ENCODE data around the gene DTNA. TPM values are rescaled to one million over a fixed set of nuclear protein-coding genes. Genes with fewer than 3 reads are reported as not detected.
A peak's percentile ranks its signal among the peaks of the same experiment; 100 is the strongest.

Gene DTNA
- total RNA-seq, 1 experiment from 2014 or later, result 9.6 TPM

- TF ChIP-seq RAD21 (IDR thresholded peaks at IDR 0.05; ENCODE audit: low read depth), result peak; percentile 42; the same call in 1 of the 2 replicates
These were observed 99.5 kb downstream of the DTNA start (continued) for GRCh38 chr18:34809451-34810072.

- H2AFZ ChIP-seq (ENCODE audit: low read depth, low read length, poor library complexity, severe bottlenecking), result no peak overlapping the region
- no peaks in the 10 kb centered on the region for H3K9me3 ChIP-seq (ENCODE audit: control insufficient read depth in 1 of 2, insufficient read depth in 1 of 2, low read depth in 1 of 2, low read length in 2 of 2)
- no peaks in the 10 kb centered on the region for H3K4me1 ChIP-seq (ENCODE audit: control insufficient read depth in 1 of 2, insufficient read depth in 2 of 2, low read length in 2 of 2)
- no peaks in the 10 kb centered on the region for H3K9me2 ChIP-seq (ENCODE audit: insufficient read depth)
- H3K27ac ChIP-seq (ENCODE audit: low read depth, low read length), result no peak overlapping the region
- ChIA-PET POLR2A (no interaction called here), RAD21 (ENCODE audit: low non-redundant PET in 1 of 2, low total read pairs in 2 of 2, uncharacterized antibody in 2 of 2, unreplicated experiment in 2 of 2) (no interaction called here), CTCF (no interaction called here)
- no peak overlapping the region for H3K9ac ChIP-seq (ENCODE audit: low read length)
- H3K27me3 ChIP-seq (ENCODE audit: insufficient read depth, low read length), result no peaks in the 10 kb centered on the region
- ATAC-seq (no peak), DNase-seq (ENCODE audit: low read depth, low spot score) (no peak)
- no peaks in the 10 kb centered on the region for H3K36me3 ChIP-seq (ENCODE audit: control insufficient read depth in 1 of 2, insufficient read depth in 2 of 2, low read length in 2 of 2)
- intact Hi-C loops (cut with micrococcal nuclease), result no loop called here
- no peak for TF ChIP-seq EZH2 (IDR thresholded peaks at IDR 0.05)
- no peak for TF ChIP-seq CEBPB (IDR thresholded peaks at IDR 0.05; ENCODE audit: low read depth)
- TF ChIP-seq EGR1 (IDR thresholded peaks at IDR 0.05; ENCODE audit: low read depth), result no peak
- no peak for TF ChIP-seq ELF1 (IDR thresholded peaks at IDR 0.05; ENCODE audit: borderline replicate concordance, low read depth)
- TF ChIP-seq TCF7L2 (IDR thresholded peaks at IDR 0.05; ENCODE audit: borderline replicate concordance, extremely low read depth, insufficient read depth, insufficient read length), result no peak
- no peak for TF ChIP-seq SIN3A (IDR thresholded peaks at IDR 0.05; ENCODE audit: low read depth)
- TF ChIP-seq, protein P1, sequence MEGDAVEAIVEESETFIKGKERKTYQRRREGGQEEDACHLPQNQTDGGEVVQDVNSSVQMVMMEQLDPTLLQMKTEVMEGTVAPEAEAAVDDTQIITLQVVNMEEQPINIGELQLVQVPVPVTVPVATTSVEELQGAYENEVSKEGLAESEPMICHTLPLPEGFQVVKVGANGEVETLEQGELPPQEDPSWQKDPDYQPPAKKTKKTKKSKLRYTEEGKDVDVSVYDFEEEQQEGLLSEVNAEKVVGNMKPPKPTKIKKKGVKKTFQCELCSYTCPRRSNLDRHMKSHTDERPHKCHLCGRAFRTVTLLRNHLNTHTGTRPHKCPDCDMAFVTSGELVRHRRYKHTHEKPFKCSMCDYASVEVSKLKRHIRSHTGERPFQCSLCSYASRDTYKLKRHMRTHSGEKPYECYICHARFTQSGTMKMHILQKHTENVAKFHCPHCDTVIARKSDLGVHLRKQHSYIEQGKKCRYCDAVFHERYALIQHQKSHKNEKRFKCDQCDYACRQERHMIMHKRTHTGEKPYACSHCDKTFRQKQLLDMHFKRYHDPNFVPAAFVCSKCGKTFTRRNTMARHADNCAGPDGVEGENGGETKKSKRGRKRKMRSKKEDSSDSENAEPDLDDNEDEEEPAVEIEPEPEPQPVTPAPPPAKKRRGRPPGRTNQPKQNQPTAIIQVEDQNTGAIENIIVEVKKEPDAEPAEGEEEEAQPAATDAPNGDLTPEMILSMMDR (IDR thresholded peaks at IDR 0.05 in 2 of 3, conservative IDR thresholded peaks at IDR 0.05 in 1 of 3; ENCODE audit: borderline replicate concordance in 1 of 3, insufficient read depth in 1 of 3, low read depth in 2 of 3, low read length in 2 of 3), result no peak
- no peak for TF ChIP-seq POLR2AphosphoS5 (IDR thresholded peaks at IDR 0.05; ENCODE audit: low read depth, low read length)
- TF ChIP-seq YY1 (IDR thresholded peaks at IDR 0.05; ENCODE audit: extremely low read depth, insufficient replicate concordance, low read depth, low read length), result no peak
- TF ChIP-seq FOSL1 (IDR thresholded peaks at IDR 0.05; ENCODE audit: low read depth), result no peak
- TF ChIP-seq SRF (IDR thresholded peaks at IDR 0.05; ENCODE audit: low read depth), result no peak
- TF ChIP-seq REST (IDR thresholded peaks at IDR 0.05; ENCODE audit: low read depth), result no peak
- no peak for TF ChIP-seq EZH2phosphoT487 (IDR thresholded peaks at IDR 0.05; ENCODE audit: borderline replicate concordance)
- no peak for TF ChIP-seq ZBTB33 (IDR thresholded peaks at IDR 0.05; ENCODE audit: extremely low read depth, insufficient replicate concordance, low read length)
- TF ChIP-seq, protein P2, sequence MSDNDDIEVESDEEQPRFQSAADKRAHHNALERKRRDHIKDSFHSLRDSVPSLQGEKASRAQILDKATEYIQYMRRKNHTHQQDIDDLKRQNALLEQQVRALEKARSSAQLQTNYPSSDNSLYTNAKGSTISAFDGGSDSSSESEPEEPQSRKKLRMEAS (IDR thresholded peaks at IDR 0.05), result no peak
- no peak for TF ChIP-seq CBX3 (IDR thresholded peaks at IDR 0.05; ENCODE audit: low read depth)
- TF ChIP-seq, protein P3, sequence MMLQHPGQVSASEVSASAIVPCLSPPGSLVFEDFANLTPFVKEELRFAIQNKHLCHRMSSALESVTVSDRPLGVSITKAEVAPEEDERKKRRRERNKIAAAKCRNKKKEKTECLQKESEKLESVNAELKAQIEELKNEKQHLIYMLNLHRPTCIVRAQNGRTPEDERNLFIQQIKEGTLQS (IDR thresholded peaks at IDR 0.05), result no peak
- H3K4me3 ChIP-seq (replicated peaks in 1 of 2; ENCODE audit: low read depth in 1 of 2, low read length in 2 of 2), result no peak overlapping the region
- H4K20me1 ChIP-seq (ENCODE audit: insufficient read depth), result no peaks in the 10 kb centered on the region
- H3K79me2 ChIP-seq (ENCODE audit: insufficient read depth, low read length), result no peaks in the 10 kb centered on the region
- no TSS peak for BruUV-seq (replicated peaks)
- no peak overlapping the region for H3K4me2 ChIP-seq (ENCODE audit: low read length)
These were observed 106.1 kb downstream of the DTNA start for GRCh38 chr18:34816183-34816582.

Data from HCT116 (cell line).